Body of pancreas (tissue), 4 donors: ENCODE results near the gene BARX2.

Experiments used
- CTCF ChIP-seq, 7 experiments: fragments of 450-650 bp in 4 of 7; fragments of 200-600 bp in 3 of 7; sonication (generic) in 3 of 7; IDR thresholded peaks; one replicate each; pipeline ENCODE4 v1.5.1; 2016 to 2019; ENCODE audit warnings: antibody characterized with exemption in 7 of 7
- POLR2A ChIP-seq, 3 donors: fragments of 450-650 bp; IDR thresholded peaks; one replicate each; pipeline ENCODE4 v1.6.1; 2016; ENCODE audit warnings: antibody characterized with exemption in 3 of 3, mild to moderate bottlenecking in 2 of 3

GRCh38 chr11:129418039-129418438 lies 42.4 kb downstream of the BARX2 start:
- TF ChIP-seq POLR2A (IDR thresholded peaks at IDR 0.05) (no peak), CTCF (IDR thresholded peaks at IDR 0.05) (no peak)
